IMR-90 (cell line): Measurements from ENCODE around the gene PLVAP. TPM values are rescaled to one million over a fixed set of nuclear protein-coding genes. Genes with fewer than 3 reads are reported as not detected.

Source experiments
- ATAC-seq: fragments of 200-7000 bp; cut with Tn5 transposase; 2 replicates; pipeline ENCODE4 v1.9.1; 2020; ENCODE audit warnings: low read depth, mild to moderate bottlenecking, moderate library complexity
- BruUV-seq: library from RNA; stranded (reverse); fragments of 400-500 nt; replicated peaks from 2 replicates; lab custom pipeline; 2021; lab: Mats Ljungman, UMichigan
- CTCF ChIA-PET: fragments of 300-600 bp; formaldehyde crosslinking; extraction: SDS; loops from one replicate; lab custom pipeline; 2021; ENCODE audit warnings: antibody characterized with exemption; lab: Yijun Ruan, JAX
- POLR2A ChIA-PET: fragments of 300-600 bp; sonication (Branson Sonifier 250); formaldehyde crosslinking; loops from one replicate; lab custom pipeline; 2022; ENCODE audit warnings: antibody characterized with exemption; ENCODE audit not compliant: unreplicated experiment; lab: Charles Lee
- DNase-seq: peaks from one replicate; pipeline ENCODE4 v3.0.0; 2013
- H2AFZ ChIP-seq: replicated peaks from 2 replicates; pipeline ENCODE3; 2013; ENCODE audit warnings: low read length, mild to moderate bottlenecking; ENCODE audit not compliant: poor library complexity
- H2AK5ac ChIP-seq: 2 replicates; pipeline ENCODE4 v1.6.1; 2013; ENCODE audit warnings: low read depth, low read length, inconsistent platforms
- H2AK9ac ChIP-seq: replicated peaks from 2 replicates; pipeline ENCODE3; 2013; ENCODE audit warnings: mild to moderate bottlenecking, low read depth, low read length, moderate library complexity; ENCODE audit not compliant: poor library complexity
- H2BK120ac ChIP-seq: 2 replicates; pipeline ENCODE4 v1.6.1; 2013; ENCODE audit warnings: low read depth, low read length, inconsistent platforms
- H2BK15ac ChIP-seq: 3 replicates; pipeline ENCODE4 v1.6.1; 2013; ENCODE audit warnings: low read depth, low read length, inconsistent platforms
- H2BK20ac ChIP-seq: 2 replicates; pipeline ENCODE4 v1.6.1; 2013; ENCODE audit warnings: low read depth, mild to moderate bottlenecking, inconsistent platforms, low read length, moderate library complexity
- H2BK5ac ChIP-seq: 2 replicates; pipeline ENCODE4 v1.6.1; 2013; ENCODE audit warnings: mild to moderate bottlenecking, low read depth, low read length, inconsistent platforms; ENCODE audit not compliant: poor library complexity, severe bottlenecking
- H3K14ac ChIP-seq: replicated peaks from 2 replicates; pipeline ENCODE4 v1.6.1; 2013; ENCODE audit warnings: low read depth, low read length, inconsistent platforms
- H3K18ac ChIP-seq: 2 replicates; pipeline ENCODE4 v1.6.1; 2013; ENCODE audit warnings: low read depth, low read length, control low read depth
- H3K23ac ChIP-seq: 2 replicates; pipeline ENCODE4 v1.6.1; 2013; ENCODE audit warnings: low read depth, low read length, inconsistent platforms
- H3K27ac ChIP-seq: 2 replicates; pipeline ENCODE4 v1.5.1; 2013; ENCODE audit warnings: mild to moderate bottlenecking, control low read depth, low read length; ENCODE audit not compliant: insufficient read depth
- H3K27me3 ChIP-seq: 2 replicates; pipeline ENCODE4 v1.6.1; 2013; ENCODE audit warnings: low read length; ENCODE audit not compliant: control insufficient read depth, insufficient read depth
- H3K36me3 ChIP-seq: 2 replicates; pipeline ENCODE4 v1.6.1; 2013; ENCODE audit warnings: low read length, mixed read lengths; ENCODE audit not compliant: control insufficient read depth, insufficient read depth
- H3K4ac ChIP-seq: 2 replicates; pipeline ENCODE4 v1.6.1; 2013; ENCODE audit warnings: low read depth, low read length, inconsistent platforms
- H3K4me1 ChIP-seq: 2 replicates; pipeline ENCODE4 v1.6.1; 2013; ENCODE audit warnings: low read length, mixed read lengths; ENCODE audit not compliant: control insufficient read depth, insufficient read depth
- H3K4me2 ChIP-seq: 2 replicates; pipeline ENCODE4 v1.6.1; 2013; ENCODE audit warnings: low read depth, mild to moderate bottlenecking, control low read depth, low read length, moderate library complexity
- H3K4me3 ChIP-seq: 2 replicates; pipeline ENCODE4 v1.5.1; 2013; ENCODE audit warnings: low read depth, mild to moderate bottlenecking, control low read depth, low read length, moderate library complexity; ENCODE audit not compliant: insufficient read depth
- H3K56ac ChIP-seq: 2 replicates; pipeline ENCODE4 v1.6.1; 2013; ENCODE audit warnings: low read length, inconsistent platforms; ENCODE audit not compliant: insufficient read depth; ENCODE audit errors: extremely low read depth
- H3K79me1 ChIP-seq, 2 experiments: 2 replicates each; pipeline ENCODE4 v1.6.1; 2013; ENCODE audit warnings: low read length in 2 of 2, inconsistent platforms in 1 of 2, low read depth in 1 of 2
- H3K9ac ChIP-seq: 2 replicates; pipeline ENCODE4 v1.6.1; 2013; ENCODE audit warnings: low read depth, low read length, control low read depth
- H3K9me1 ChIP-seq: 2 replicates; pipeline ENCODE4 v1.6.1; 2013; ENCODE audit warnings: low read length, inconsistent platforms; ENCODE audit not compliant: insufficient read depth
- H3K9me3 ChIP-seq: 2 replicates; pipeline ENCODE4 v1.6.1; 2013; ENCODE audit warnings: low read length; ENCODE audit not compliant: control insufficient read depth, insufficient read depth
- H4K20me1 ChIP-seq: 2 replicates; pipeline ENCODE4 v1.6.1; 2013; ENCODE audit warnings: low read length, inconsistent platforms; ENCODE audit not compliant: insufficient read depth
- H4K5ac ChIP-seq: 2 replicates; pipeline ENCODE4 v1.6.1; 2013; ENCODE audit warnings: mild to moderate bottlenecking, low read depth, low read length, control low read depth
- H4K8ac ChIP-seq, 2 experiments: 2 replicates each; pipeline ENCODE4 v1.6.1; 2013; ENCODE audit warnings: low read depth in 2 of 2, low read length in 2 of 2, control low read depth in 1 of 2, inconsistent platforms in 1 of 2
- H4K91ac ChIP-seq: 2 replicates; pipeline ENCODE4 v1.6.1; 2013; ENCODE audit warnings: low read depth, low read length, inconsistent platforms; ENCODE audit not compliant: insufficient read depth
- BHLHE40 ChIP-seq: fragments of 150-350 bp; IDR thresholded peaks from 2 replicates; pipeline ENCODE4 v1.6.1; 2016; ENCODE audit warnings: mild to moderate bottlenecking, low read depth, low read length
- MAZ ChIP-seq: IDR thresholded peaks from 2 replicates; pipeline ENCODE4 v1.6.1; 2012; ENCODE audit warnings: low read depth, mild to moderate bottlenecking, low read length, improper control_type of control experiment, moderate library complexity, borderline replicate concordance
- MXI1 ChIP-seq: IDR thresholded peaks from 2 replicates; pipeline ENCODE4 v1.6.1; 2012; ENCODE audit warnings: low read depth, mild to moderate bottlenecking, low read length, moderate library complexity, borderline replicate concordance
- RAD21 ChIP-seq: IDR thresholded peaks from 2 replicates; pipeline ENCODE4 v1.6.1; 2012; ENCODE audit warnings: low read length, improper control_type of control experiment
- SMC3 ChIP-seq: fragments of 150-350 bp; IDR thresholded peaks from 2 replicates; pipeline ENCODE4 v1.6.1; 2016; ENCODE audit warnings: low read depth, mild to moderate bottlenecking, antibody characterized with exemption, low read length, moderate library complexity
- WGBS, 2 experiments: methylation state at CpG; one replicate each; pipeline versions ENCODE4 v1.1.5 to v1.1.7; 2013; ENCODE audit warnings: missing lambda C conversion rate in 2 of 2; ENCODE audit not compliant: insufficient read length in 1 of 2; ENCODE audit errors: extremely low coverage in 2 of 2; 5-methylcytosine and 5-hydroxymethylcytosine counted together
- dilution Hi-C: fragments of 300-500 bp; cut with HindIII; formaldehyde crosslinking; loops from one replicate; pipeline ENCODE4 v1.14.3; 2018; ENCODE audit warnings: low sequenced_read_pairs; ENCODE audit not compliant: unreplicated experiment
- in situ Hi-C: fragments of 300-500 bp; cut with MboI; formaldehyde crosslinking; loops from 3 replicates; pipeline ENCODE4 v1.14.3; 2019; ENCODE audit warnings: low sequenced_read_pairs, inconsistent platforms, mixed read lengths
- intact Hi-C: fragments of 100-400 bp; cut with micrococcal nuclease; formaldehyde crosslinking; loops from 2 replicates; pipeline ENCODE4 v1.10.0; 2022
- polyA plus RNA-seq, 3 experiments: library from polyadenylated mRNA; depleted of rRNA; stranded (reverse); fragments of >200 nt; gene quantifications; 2 replicates each; pipeline ENCODE4 v1.2.3, GENCODE V29; 2012; ENCODE audit warnings: low replicate concordance in 1 of 3
- total RNA-seq: library from RNA; depleted of rRNA; stranded (reverse); fragments of >200 nt; gene quantifications from 2 replicates; pipeline ENCODE4 v1.2.3, GENCODE V29; 2012
- TF ChIP-seq, protein P1 (sequence below): conservative IDR thresholded peaks from 2 replicates; pipeline ENCODE4 v1.5.1; 2012; ENCODE audit warnings: mild to moderate bottlenecking, low read depth, low read length, improper control_type of control experiment

Gene PLVAP
- total and polyA plus RNA-seq, 2 of the 4 experiments (the other 2 are of a cell fraction): not detected

DNA sequence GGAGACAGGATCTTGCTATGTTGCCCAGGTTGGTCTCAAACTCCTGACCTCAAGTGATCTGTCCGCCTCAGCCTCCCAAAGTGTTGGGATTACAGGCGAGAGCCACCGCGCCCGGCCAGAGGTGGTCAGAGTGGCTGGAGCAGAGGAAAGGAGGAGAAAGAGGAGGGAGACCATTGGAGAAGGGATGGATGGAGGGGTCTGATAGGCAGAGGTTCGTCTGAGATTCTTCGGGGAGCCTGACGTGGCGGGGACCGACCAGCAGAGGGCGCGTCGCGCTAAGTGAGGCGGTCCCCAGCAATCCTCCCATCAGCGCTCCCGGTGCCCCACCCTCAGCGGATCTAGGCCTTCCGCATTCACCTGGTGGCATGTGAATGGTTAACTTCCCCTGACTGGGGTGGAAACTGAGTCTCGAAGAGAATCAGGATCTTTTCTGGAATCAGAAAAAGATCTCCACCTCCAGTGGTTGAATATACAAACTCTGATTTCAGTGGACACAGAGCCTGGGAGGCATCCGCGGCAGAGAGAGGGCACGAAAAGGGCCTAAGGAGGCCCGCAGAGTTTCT lies 31.0 kb downstream of the PLVAP start:
- POLR2A ChIA-PET: no interaction called here
- Histone ChIP-seq H2AK5ac (no peak overlapping the region), H4K8ac (no peak overlapping the region), H3K9me3 (no peaks in the 10 kb centered on the region), H2AK9ac (no peak overlapping the region), H3K79me1 (no peaks in the 10 kb centered on the region), H3K4ac (no peak overlapping the region), H4K91ac (no peak overlapping the region), H4K20me1 (no peaks in the 10 kb centered on the region), H3K27ac (no peak overlapping the region), H3K14ac (no peak overlapping the region), H2BK15ac (no peak overlapping the region), H3K4me3 (no peak overlapping the region), H2BK120ac (no peak overlapping the region), H3K4me2 (no peak overlapping the region), H2AFZ (peak overlapping the region; percentile 83), H3K4me1 (0 out of 2 replicates have a peak, but pooled peaks cover 2% of the 10 kb centered on the region), H3K36me3 (peaks cover 5% of the 10 kb centered on the region; the same call in 1 of the 2 replicates), H2BK5ac (no peak overlapping the region), H4K5ac (no peak overlapping the region), H3K56ac (no peak overlapping the region), H2BK20ac (no peak overlapping the region), H3K9ac (no peak overlapping the region), H3K23ac (no peak overlapping the region), H3K27me3 (peaks cover 2% of the 10 kb centered on the region; the same call in 1 of the 2 replicates), H3K9me1 (no peaks in the 10 kb centered on the region), H3K18ac (no peak overlapping the region)
- dilution Hi-C loops: no loop called here
- CTCF ChIA-PET: no interaction called here
- in situ Hi-C loops: loop anchor here (5.0 kb wide), 1 partner anchor 41 kb away; no protein-coding TSS in a partner anchor
- 48% methylated on average over 7 of the region's 24 CpGs; no CpG with 5 or more reads in 1 of the 2 experiments for WGBS, 2 experiments
- TF ChIP-seq BHLHE40 (no peak), MAZ (peak; percentile 76; the same call in 1 of the 2 replicates), SMC3 (peak; percentile 80), MXI1 (no peak), RAD21 (peak; percentile 80)
- TF ChIP-seq, protein P1, sequence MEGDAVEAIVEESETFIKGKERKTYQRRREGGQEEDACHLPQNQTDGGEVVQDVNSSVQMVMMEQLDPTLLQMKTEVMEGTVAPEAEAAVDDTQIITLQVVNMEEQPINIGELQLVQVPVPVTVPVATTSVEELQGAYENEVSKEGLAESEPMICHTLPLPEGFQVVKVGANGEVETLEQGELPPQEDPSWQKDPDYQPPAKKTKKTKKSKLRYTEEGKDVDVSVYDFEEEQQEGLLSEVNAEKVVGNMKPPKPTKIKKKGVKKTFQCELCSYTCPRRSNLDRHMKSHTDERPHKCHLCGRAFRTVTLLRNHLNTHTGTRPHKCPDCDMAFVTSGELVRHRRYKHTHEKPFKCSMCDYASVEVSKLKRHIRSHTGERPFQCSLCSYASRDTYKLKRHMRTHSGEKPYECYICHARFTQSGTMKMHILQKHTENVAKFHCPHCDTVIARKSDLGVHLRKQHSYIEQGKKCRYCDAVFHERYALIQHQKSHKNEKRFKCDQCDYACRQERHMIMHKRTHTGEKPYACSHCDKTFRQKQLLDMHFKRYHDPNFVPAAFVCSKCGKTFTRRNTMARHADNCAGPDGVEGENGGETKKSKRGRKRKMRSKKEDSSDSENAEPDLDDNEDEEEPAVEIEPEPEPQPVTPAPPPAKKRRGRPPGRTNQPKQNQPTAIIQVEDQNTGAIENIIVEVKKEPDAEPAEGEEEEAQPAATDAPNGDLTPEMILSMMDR: peak; percentile 90
- DNase-seq (peak; percentile 42), ATAC-seq (peak; percentile 98)
- no TSS peak for BruUV-seq
- intact Hi-C loops: loop anchor here (1.0 to 2.0 kb wide), 3 partner anchors 40 to 509 kb away; no protein-coding TSS in a partner anchor
